Kidney (tissue), 14 donors: ENCODE results near the gene CBLB. TPM values are rescaled to one million over a fixed set of nuclear protein-coding genes. Genes with fewer than 3 reads are reported as not detected.

ENCODE experiments used
- DNase-seq, 5 donors: peaks; one replicate each; pipeline ENCODE4 v3.0.0-alpha.2; 2013 to 2020
- FAIRE-seq: peaks from 2 replicates; lab custom pipeline; 2012; peaks lifted over from hg19 to GRCh38; lab: Jason Lieb, UNC
- H3K27ac ChIP-seq, 2 donors: one replicate each; pipeline ENCODE4 v1.7.0; 2013; ENCODE audit warnings: low read depth in 2 of 2, low read length in 2 of 2, inconsistent platforms in 1 of 2
- H3K27me3 ChIP-seq: one replicate; pipeline ENCODE4 v1.7.1; 2013; ENCODE audit warnings: low read length, inconsistent platforms; ENCODE audit not compliant: control insufficient read depth, insufficient read depth
- H3K36me3 ChIP-seq, 3 donors: one replicate each; pipeline versions ENCODE4 v1.7.0 to v1.7.1; 2013; ENCODE audit warnings: low read length in 3 of 3, control low read depth in 1 of 3, inconsistent platforms in 1 of 3; ENCODE audit not compliant: insufficient read depth in 3 of 3, control insufficient read depth in 2 of 3
- H3K4me1 ChIP-seq, 3 donors: one replicate each; pipeline versions ENCODE4 v1.7.0 to v1.7.1; 2013; ENCODE audit warnings: low read length in 3 of 3, inconsistent platforms in 1 of 3, low read depth in 1 of 3; ENCODE audit not compliant: control insufficient read depth in 2 of 3, insufficient read depth in 2 of 3
- H3K4me3 ChIP-seq, 3 donors: one replicate each; pipeline versions ENCODE4 v1.7.0 to v1.8.1; 2013; ENCODE audit warnings: low read length in 3 of 3, control low read depth in 1 of 3, inconsistent platforms in 1 of 3
- H3K9ac ChIP-seq, 3 donors: one replicate each; pipeline versions ENCODE4 v1.7.0 to v1.7.1; 2013; ENCODE audit warnings: low read length in 3 of 3, control low read depth in 1 of 3, inconsistent platforms in 1 of 3
- H3K9me3 ChIP-seq, 3 donors: one replicate each; pipeline versions ENCODE4 v1.7.0 to v1.7.1; 2013; ENCODE audit warnings: low read length in 3 of 3, control low read depth in 1 of 3, inconsistent platforms in 1 of 3; ENCODE audit not compliant: control insufficient read depth in 2 of 3, insufficient read depth in 1 of 3
- intact Hi-C: fragments of 100-400 bp; cut with DNase I; formaldehyde crosslinking; loops from one replicate; pipeline ENCODE4 v1.11.1; 2022
- polyA plus RNA-seq: library from polyadenylated mRNA; stranded (reverse); fragments of 350-450 nt; fragmentation: Illumina TruSeq; extraction: RNeasy Lipid Tissue Mini Kit (QIAGEN cat#74804); gene quantifications from one replicate; pipeline ENCODE4 v1.2.3, GENCODE V29; 2014; ENCODE audit warnings: low read depth, low replicate concordance; ENCODE audit not compliant: insufficient read depth
- total RNA-seq: library from RNA; stranded (reverse); fragmentation: NEBNext Ultra II Directional; extraction: Animal tissue kit (Norgen Biotek cat#: 25700); gene quantifications from one replicate; pipeline ENCODE4 v1.2.1, GENCODE V29; 2021
- TF ChIP-seq, protein P1 (sequence below): IDR thresholded peaks from 3 replicates; pipeline ENCODE4 v1.5.1; 2012; ENCODE audit warnings: mild to moderate bottlenecking, moderate library complexity, borderline replicate concordance; ENCODE audit not compliant: insufficient read depth; ENCODE audit errors: extremely low read depth
- donor health status: control.
- donor health status: control.
- donor health status: control.
- donor health status: control.
- donor health status: control.
- donor health status: DM: yes; HTN: yes; CAD: no.
- donor health status: Normal renal cell carcinoma (clear cell type).

The CBLB gene
- total and polyA plus RNA-seq, 2 donors from 2014 or later: 7.7 to 48.4 TPM

GRCh38 chr3:105708980-105709379 lies 159.8 kb downstream of the CBLB start:
- H3K4me1 ChIP-seq: no peaks in the 10 kb centered on the region
- no peak for DNase-seq
- H3K9me3 ChIP-seq: peaks cover 0 to 3% (median 0%) of the 10 kb centered on the region in 3 donors
- intact Hi-C loops: no loop called here
- no peak overlapping the region for H3K9ac ChIP-seq
- TF ChIP-seq, protein P1, sequence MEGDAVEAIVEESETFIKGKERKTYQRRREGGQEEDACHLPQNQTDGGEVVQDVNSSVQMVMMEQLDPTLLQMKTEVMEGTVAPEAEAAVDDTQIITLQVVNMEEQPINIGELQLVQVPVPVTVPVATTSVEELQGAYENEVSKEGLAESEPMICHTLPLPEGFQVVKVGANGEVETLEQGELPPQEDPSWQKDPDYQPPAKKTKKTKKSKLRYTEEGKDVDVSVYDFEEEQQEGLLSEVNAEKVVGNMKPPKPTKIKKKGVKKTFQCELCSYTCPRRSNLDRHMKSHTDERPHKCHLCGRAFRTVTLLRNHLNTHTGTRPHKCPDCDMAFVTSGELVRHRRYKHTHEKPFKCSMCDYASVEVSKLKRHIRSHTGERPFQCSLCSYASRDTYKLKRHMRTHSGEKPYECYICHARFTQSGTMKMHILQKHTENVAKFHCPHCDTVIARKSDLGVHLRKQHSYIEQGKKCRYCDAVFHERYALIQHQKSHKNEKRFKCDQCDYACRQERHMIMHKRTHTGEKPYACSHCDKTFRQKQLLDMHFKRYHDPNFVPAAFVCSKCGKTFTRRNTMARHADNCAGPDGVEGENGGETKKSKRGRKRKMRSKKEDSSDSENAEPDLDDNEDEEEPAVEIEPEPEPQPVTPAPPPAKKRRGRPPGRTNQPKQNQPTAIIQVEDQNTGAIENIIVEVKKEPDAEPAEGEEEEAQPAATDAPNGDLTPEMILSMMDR: no peak
- no peaks in the 10 kb centered on the region for H3K27me3 ChIP-seq
- no peaks in the 10 kb centered on the region for H3K36me3 ChIP-seq
- H3K4me3 ChIP-seq: no peak overlapping the region
- no peak overlapping the region for H3K27ac ChIP-seq
- peak; percentile 11 for FAIRE-seq

GRCh38 chr3:105707009-105707408 lies 161.8 kb downstream of the CBLB start:
- intact Hi-C loops: no loop called here
- DNase-seq: no peak
- Histone ChIP-seq H3K36me3 (peaks cover 0 to 6% (median 2%) of the 10 kb centered on the region in 3 donors), H3K4me3 (no peak overlapping the region), H3K9me3 (peaks cover 0 to 3% (median 0%) of the 10 kb centered on the region in 3 donors), H3K4me1 (no peaks in the 10 kb centered on the region), H3K27ac (no peak overlapping the region), H3K27me3 (no peaks in the 10 kb centered on the region), H3K9ac (no peak overlapping the region)
- TF ChIP-seq, protein P1: no peak
- FAIRE-seq: no peak

- H3K9ac ChIP-seq: no peak overlapping the region
- no peak overlapping the region for H3K27ac ChIP-seq
- FAIRE-seq (no peak), DNase-seq (no peak)
- intact Hi-C loops: no loop called here
- H3K9me3 ChIP-seq: peaks cover 0 to 2% (median 0%) of the 10 kb centered on the region in 3 donors
- TF ChIP-seq, protein P1: no peak
- H3K36me3 ChIP-seq: peaks cover 2 to 13% (median 4%) of the 10 kb centered on the region in 3 donors
- no peaks in the 10 kb centered on the region for H3K27me3 ChIP-seq
- H3K4me1 ChIP-seq: no peaks in the 10 kb centered on the region
- H3K4me3 ChIP-seq: no peak overlapping the region
Observed at GRCh38 chr3:105704726-105705410, 163.9 kb downstream of the CBLB start.
